ENCODE results near the gene ISM1. TPM values are rescaled to one million over a fixed set of nuclear protein-coding genes. Genes with fewer than 3 reads are reported as not detected.

ISM1 gene
- total RNA-seq, 1 donor from 2014 or later: 0.98 TPM

DNA sequence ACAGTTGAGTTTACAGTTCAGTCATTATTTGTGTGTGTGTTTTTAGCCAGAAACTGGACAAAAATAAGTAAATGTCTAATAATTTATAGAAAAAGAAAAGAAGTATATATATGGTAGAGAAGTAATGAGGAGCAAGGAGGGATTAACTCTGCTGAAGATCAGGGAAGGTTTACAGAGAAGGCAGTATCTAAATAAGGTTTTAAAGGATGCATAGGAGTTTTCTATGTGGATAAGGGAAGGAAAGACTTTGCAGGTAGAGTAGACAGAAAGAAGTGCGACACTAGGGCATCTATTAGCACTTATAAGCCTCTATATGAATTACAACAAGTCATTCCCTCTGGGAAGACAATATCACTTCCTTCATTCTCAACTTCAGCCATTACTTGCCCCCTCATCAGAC is 34.3 kb downstream of the ISM1 start:
- no peak overlapping the region for H2AFZ ChIP-seq (ENCODE audit: low read depth, low read length)
- H3K27me3 ChIP-seq (ENCODE audit: insufficient read depth, low read length): no peaks in the 10 kb centered on the region
- peaks cover 2% of the 10 kb centered on the region for H3K36me3 Mint-ChIP-seq (ENCODE audit: low read depth, unreplicated experiment)
- no peaks in the 10 kb centered on the region for H4K20me1 ChIP-seq (ENCODE audit: insufficient read depth, low read length)
- H3K27ac Mint-ChIP-seq (ENCODE audit: unreplicated experiment): no peak overlapping the region
- DNase-seq (ENCODE audit: low read depth) (no peak), FAIRE-seq (no peak)
- TF ChIP-seq EZH2 (IDR thresholded peaks at IDR 0.05; ENCODE audit: insufficient read depth, low read length): no peak
- TF ChIP-seq, protein P1, sequence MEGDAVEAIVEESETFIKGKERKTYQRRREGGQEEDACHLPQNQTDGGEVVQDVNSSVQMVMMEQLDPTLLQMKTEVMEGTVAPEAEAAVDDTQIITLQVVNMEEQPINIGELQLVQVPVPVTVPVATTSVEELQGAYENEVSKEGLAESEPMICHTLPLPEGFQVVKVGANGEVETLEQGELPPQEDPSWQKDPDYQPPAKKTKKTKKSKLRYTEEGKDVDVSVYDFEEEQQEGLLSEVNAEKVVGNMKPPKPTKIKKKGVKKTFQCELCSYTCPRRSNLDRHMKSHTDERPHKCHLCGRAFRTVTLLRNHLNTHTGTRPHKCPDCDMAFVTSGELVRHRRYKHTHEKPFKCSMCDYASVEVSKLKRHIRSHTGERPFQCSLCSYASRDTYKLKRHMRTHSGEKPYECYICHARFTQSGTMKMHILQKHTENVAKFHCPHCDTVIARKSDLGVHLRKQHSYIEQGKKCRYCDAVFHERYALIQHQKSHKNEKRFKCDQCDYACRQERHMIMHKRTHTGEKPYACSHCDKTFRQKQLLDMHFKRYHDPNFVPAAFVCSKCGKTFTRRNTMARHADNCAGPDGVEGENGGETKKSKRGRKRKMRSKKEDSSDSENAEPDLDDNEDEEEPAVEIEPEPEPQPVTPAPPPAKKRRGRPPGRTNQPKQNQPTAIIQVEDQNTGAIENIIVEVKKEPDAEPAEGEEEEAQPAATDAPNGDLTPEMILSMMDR (IDR thresholded peaks at IDR 0.05; ENCODE audit: insufficient read depth, low read depth, low read length): no peak
- no peak overlapping the region for H3K27ac ChIP-seq (ENCODE audit: low read depth, low read length)
- no peak overlapping the region for H3K4me3 Mint-ChIP-seq (ENCODE audit: unreplicated experiment)
- no peaks in the 10 kb centered on the region for H3K36me3 ChIP-seq (ENCODE audit: insufficient read depth, low read length)
- no peaks in the 10 kb centered on the region for H3K9me3 Mint-ChIP-seq (ENCODE audit: unreplicated experiment)
- no peaks in the 10 kb centered on the region for H3K4me1 ChIP-seq (ENCODE audit: insufficient read depth, low read length)
- no peaks in the 10 kb centered on the region for H3K4me1 Mint-ChIP-seq (ENCODE audit: low read depth, unreplicated experiment)
- H3K4me2 ChIP-seq (ENCODE audit: low read length): no peak overlapping the region
- no peak overlapping the region for H3K4me3 ChIP-seq (ENCODE audit: insufficient read depth, low read depth, low read length)
- H3K9me3 ChIP-seq (ENCODE audit: insufficient read depth, low read depth, low read length): peaks cover 2% of the 10 kb centered on the region
- peaks cover 25% of the 10 kb centered on the region for H3K27me3 Mint-ChIP-seq (ENCODE audit: low read depth, unreplicated experiment)
- no peaks in the 10 kb centered on the region for H3K79me2 ChIP-seq (ENCODE audit: insufficient read depth, low read length)
- H3K9ac ChIP-seq (ENCODE audit: low read length): no peak overlapping the region

- H3K9me3 ChIP-seq (ENCODE audit: insufficient read depth, low read depth, low read length): peaks cover 2% of the 10 kb centered on the region
- H3K4me1 Mint-ChIP-seq (ENCODE audit: low read depth, unreplicated experiment): no peaks in the 10 kb centered on the region
- peaks cover 2% of the 10 kb centered on the region for H3K36me3 Mint-ChIP-seq (ENCODE audit: low read depth, unreplicated experiment)
Observed at GRCh38 chr20:13256606-13257005, 35.5 kb downstream of the ISM1 start.

GRCh38 chr20:13259921-13260320 is 38.8 kb downstream of the ISM1 start:
- H3K27me3 Mint-ChIP-seq (ENCODE audit: low read depth, unreplicated experiment): peaks cover 14% of the 10 kb centered on the region
- Histone ChIP-seq H3K27me3 (ENCODE audit: insufficient read depth, low read length) (peaks cover 3% of the 10 kb centered on the region), H3K4me1 (ENCODE audit: insufficient read depth, low read length) (no peaks in the 10 kb centered on the region), H3K79me2 (ENCODE audit: insufficient read depth, low read length) (no peaks in the 10 kb centered on the region), H3K36me3 (ENCODE audit: insufficient read depth, low read length) (no peaks in the 10 kb centered on the region), H4K20me1 (ENCODE audit: insufficient read depth, low read length) (no peaks in the 10 kb centered on the region), H3K9ac (ENCODE audit: low read length) (no peak overlapping the region), H3K4me3 (ENCODE audit: insufficient read depth, low read depth, low read length) (no peak overlapping the region), H3K9me3 (ENCODE audit: insufficient read depth, low read depth, low read length) (peaks cover 2% of the 10 kb centered on the region), H2AFZ (ENCODE audit: low read depth, low read length) (no peak overlapping the region), H3K4me2 (ENCODE audit: low read length) (no peak overlapping the region), H3K27ac (ENCODE audit: low read depth, low read length) (no peak overlapping the region)
- FAIRE-seq (no peak), DNase-seq (ENCODE audit: low read depth) (no peak)
- no peaks in the 10 kb centered on the region for H3K9me3 Mint-ChIP-seq (ENCODE audit: unreplicated experiment)
- H3K4me3 Mint-ChIP-seq (ENCODE audit: unreplicated experiment): no peak overlapping the region
- H3K27ac Mint-ChIP-seq (ENCODE audit: unreplicated experiment): no peak overlapping the region
- H3K4me1 Mint-ChIP-seq (ENCODE audit: low read depth, unreplicated experiment): peaks cover 3% of the 10 kb centered on the region
- TF ChIP-seq, protein P1 (IDR thresholded peaks at IDR 0.05; ENCODE audit: insufficient read depth, low read depth, low read length): no peak
- TF ChIP-seq EZH2 (IDR thresholded peaks at IDR 0.05; ENCODE audit: insufficient read depth, low read length): no peak
- H3K36me3 Mint-ChIP-seq (ENCODE audit: low read depth, unreplicated experiment): no peaks in the 10 kb centered on the region

More at GRCh38 chr20:13256606-13257005, 35.5 kb downstream of the ISM1 start:
- no peak overlapping the region for H3K9ac ChIP-seq (ENCODE audit: low read length)
- H3K27me3 ChIP-seq (ENCODE audit: insufficient read depth, low read length): peaks cover 3% of the 10 kb centered on the region
- no peaks in the 10 kb centered on the region for H3K79me2 ChIP-seq (ENCODE audit: insufficient read depth, low read length)
- H3K36me3 ChIP-seq (ENCODE audit: insufficient read depth, low read length): no peaks in the 10 kb centered on the region
- H3K27ac Mint-ChIP-seq (ENCODE audit: unreplicated experiment): no peak overlapping the region
- no peaks in the 10 kb centered on the region for H4K20me1 ChIP-seq (ENCODE audit: insufficient read depth, low read length)
- H3K4me1 ChIP-seq (ENCODE audit: insufficient read depth, low read length): no peaks in the 10 kb centered on the region
- DNase-seq (ENCODE audit: low read depth) (no peak), FAIRE-seq (no peak)
- H3K4me3 Mint-ChIP-seq (ENCODE audit: unreplicated experiment): no peak overlapping the region
- no peak overlapping the region for H3K4me3 ChIP-seq (ENCODE audit: insufficient read depth, low read depth, low read length)
- H2AFZ ChIP-seq (ENCODE audit: low read depth, low read length): no peak overlapping the region
- no peak overlapping the region for H3K27ac ChIP-seq (ENCODE audit: low read depth, low read length)
- peaks cover 20% of the 10 kb centered on the region for H3K27me3 Mint-ChIP-seq (ENCODE audit: low read depth, unreplicated experiment)
- no peak overlapping the region for H3K4me2 ChIP-seq (ENCODE audit: low read length)
- TF ChIP-seq, protein P1 (IDR thresholded peaks at IDR 0.05; ENCODE audit: insufficient read depth, low read depth, low read length): no peak
- no peak for TF ChIP-seq EZH2 (IDR thresholded peaks at IDR 0.05; ENCODE audit: insufficient read depth, low read length)
- no peaks in the 10 kb centered on the region for H3K9me3 Mint-ChIP-seq (ENCODE audit: unreplicated experiment)
